Spleen (tissue), 7 donors: ENCODE data around the gene P2RY6.

Experiments used
- POLR2A ChIP-seq, 3 donors: fragments of 450-650 bp; IDR thresholded peaks; one replicate each; pipeline ENCODE4 v1.5.1; 2017; ENCODE audit warnings: antibody characterized with exemption in 3 of 3, mild to moderate bottlenecking in 1 of 3
- TF ChIP-seq, protein P1 (sequence below), 11 experiments: fragments of 200-600 bp in 7 of 11; fragments of 450-650 bp in 4 of 11; sonication (generic) in 4 of 11; IDR thresholded peaks in 8 of 11; conservative IDR thresholded peaks in 3 of 11; 1 replicate in 7 of 11; 2 replicates in 4 of 11; pipeline versions ENCODE4 v1.4.0 to v1.8.0; 2016 to 2021; ENCODE audit warnings: antibody characterized with exemption in 11 of 11, inconsistent platforms in 4 of 11, mild to moderate bottlenecking in 1 of 11
- donor health status: DM: no; HTN: no; CAD: no; lungs with moderate emphysema.
- donor health status: DM: no; HTN: no; CAD: no.
- donor health status: DM: no; HTN: no; CAD: no.

DNA sequence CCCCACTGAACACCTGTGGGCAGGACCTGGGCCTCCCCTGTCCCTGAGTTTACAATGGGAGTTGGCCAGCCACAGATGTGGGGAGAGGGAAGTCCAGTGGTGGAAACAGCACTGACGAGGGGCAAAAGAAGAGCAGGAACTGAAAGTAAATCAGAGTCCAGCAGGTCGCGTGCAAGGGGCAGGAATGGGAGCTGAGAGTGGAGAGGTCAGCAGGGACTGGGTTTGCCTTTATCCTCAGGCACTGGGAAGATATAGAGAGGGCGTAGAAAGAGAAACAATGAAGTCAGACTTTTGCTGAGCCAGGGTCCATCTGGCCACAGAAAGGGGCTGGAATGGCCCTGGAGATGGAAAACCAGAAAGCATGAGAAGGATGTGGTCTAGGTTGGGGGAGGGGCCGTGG lies 8.5 kb downstream of the P2RY6 start:
- TF ChIP-seq, protein P1, sequence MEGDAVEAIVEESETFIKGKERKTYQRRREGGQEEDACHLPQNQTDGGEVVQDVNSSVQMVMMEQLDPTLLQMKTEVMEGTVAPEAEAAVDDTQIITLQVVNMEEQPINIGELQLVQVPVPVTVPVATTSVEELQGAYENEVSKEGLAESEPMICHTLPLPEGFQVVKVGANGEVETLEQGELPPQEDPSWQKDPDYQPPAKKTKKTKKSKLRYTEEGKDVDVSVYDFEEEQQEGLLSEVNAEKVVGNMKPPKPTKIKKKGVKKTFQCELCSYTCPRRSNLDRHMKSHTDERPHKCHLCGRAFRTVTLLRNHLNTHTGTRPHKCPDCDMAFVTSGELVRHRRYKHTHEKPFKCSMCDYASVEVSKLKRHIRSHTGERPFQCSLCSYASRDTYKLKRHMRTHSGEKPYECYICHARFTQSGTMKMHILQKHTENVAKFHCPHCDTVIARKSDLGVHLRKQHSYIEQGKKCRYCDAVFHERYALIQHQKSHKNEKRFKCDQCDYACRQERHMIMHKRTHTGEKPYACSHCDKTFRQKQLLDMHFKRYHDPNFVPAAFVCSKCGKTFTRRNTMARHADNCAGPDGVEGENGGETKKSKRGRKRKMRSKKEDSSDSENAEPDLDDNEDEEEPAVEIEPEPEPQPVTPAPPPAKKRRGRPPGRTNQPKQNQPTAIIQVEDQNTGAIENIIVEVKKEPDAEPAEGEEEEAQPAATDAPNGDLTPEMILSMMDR (IDR thresholded peaks at IDR 0.05 in 8 of 11, conservative IDR thresholded peaks at IDR 0.05 in 3 of 11): no peak
- no peak for TF ChIP-seq POLR2A (IDR thresholded peaks at IDR 0.05)
